ENCODE results near the gene UBE4A. TPM values are rescaled to one million over a fixed set of nuclear protein-coding genes. Genes with fewer than 3 reads are reported as not detected.

UBE4A gene
- total RNA-seq (2014; rRNA removed; shearing (Covaris generic); ENCODE audit: low replicate concordance) = 13.3 and 16.0 TPM in 2 replicates

GRCh38 chr11:118359295-118359958, at the start of gene UBE4A:
Gene UBE4A, plus strand, starts transcription at chr11:118359600. Its CDS starts 5,481 bp downstream, at chr11:118365081.
- in situ Hi-C loops (cut with HindIII; ENCODE audit: low pct_unique_long_range_greater_than_20kb, low sequenced_read_pairs) = no loop called here
- DNase-seq (ENCODE audit: low read depth) = peak; percentile 77

- DNase-seq (ENCODE audit: low read depth) = no peak
- in situ Hi-C loops (cut with HindIII; ENCODE audit: low pct_unique_long_range_greater_than_20kb, low sequenced_read_pairs) = no loop called here
These were observed 49.1 kb upstream of the UBE4A start for GRCh38 chr11:118310271-118310670.

DNA sequence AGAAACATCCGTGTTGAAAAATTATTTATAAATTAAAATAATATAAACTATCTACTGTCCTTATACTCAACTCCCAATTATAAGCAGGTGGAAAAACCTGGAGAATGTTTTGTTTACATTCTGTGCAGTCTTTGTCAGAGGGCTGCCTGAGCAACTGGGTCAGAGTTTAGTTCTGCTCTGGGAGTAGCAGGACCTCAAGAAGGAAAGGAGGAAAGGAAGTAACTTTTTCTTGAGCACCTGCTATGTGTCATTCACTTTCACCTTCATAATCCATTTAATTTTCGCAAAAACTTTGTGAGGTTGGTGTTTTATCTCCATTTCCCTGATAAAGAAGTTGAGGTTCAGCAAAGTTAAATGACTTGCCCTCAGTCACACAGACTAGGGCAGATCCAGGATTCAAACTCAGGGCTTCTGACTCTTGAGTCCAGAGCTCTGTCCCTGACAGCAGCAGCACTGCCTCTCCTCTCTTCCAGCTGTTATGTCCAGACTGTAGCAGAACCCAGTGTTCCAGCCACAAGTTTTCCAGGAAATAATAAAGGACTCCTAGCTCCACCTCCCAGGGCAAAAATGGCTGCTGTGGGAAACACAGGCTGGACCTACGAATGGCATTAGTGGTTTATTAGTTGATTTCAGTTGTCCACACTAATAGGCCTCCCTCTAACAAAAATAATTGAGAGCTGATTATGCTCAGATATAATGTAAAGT, 48.5 kb upstream of the UBE4A start:
- in situ Hi-C loops (cut with HindIII; ENCODE audit: low pct_unique_long_range_greater_than_20kb, low sequenced_read_pairs) = no loop called here

GRCh38 chr11:118311518-118311917, 47.9 kb upstream of the UBE4A start:
- in situ Hi-C loops (cut with HindIII; ENCODE audit: low pct_unique_long_range_greater_than_20kb, low sequenced_read_pairs) = no loop called here
- no peak for DNase-seq (ENCODE audit: low read depth)

More for the DNA sequence above, 48.5 kb upstream of the UBE4A start:
- no peak for DNase-seq (ENCODE audit: low read depth)

DNA sequence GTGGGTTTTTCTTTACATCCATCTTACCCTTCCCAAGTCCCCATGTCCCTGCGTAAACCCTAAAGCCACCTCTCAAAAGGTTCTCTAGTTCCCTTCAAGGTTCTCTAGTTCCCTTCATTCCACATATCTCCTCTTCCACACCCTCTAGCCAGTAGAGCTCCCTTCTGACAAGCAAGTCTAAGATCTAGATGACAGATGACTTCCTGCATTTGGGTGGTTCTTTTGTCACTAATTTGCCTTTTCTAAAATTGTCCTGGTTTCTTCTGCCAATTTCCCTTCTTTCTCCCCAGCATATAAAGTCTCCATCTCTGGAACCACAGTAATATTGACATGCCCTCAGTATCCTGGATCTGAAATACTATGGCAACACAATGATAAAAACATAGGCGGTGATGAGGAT, 47.1 kb upstream of the UBE4A start:
- no peak for DNase-seq (ENCODE audit: low read depth)
- in situ Hi-C loops (cut with HindIII; ENCODE audit: low pct_unique_long_range_greater_than_20kb, low sequenced_read_pairs) = no loop called here

- DNase-seq (ENCODE audit: low read depth) = no peak
- in situ Hi-C loops (cut with HindIII; ENCODE audit: low pct_unique_long_range_greater_than_20kb, low sequenced_read_pairs) = no loop called here
These were observed 46.2 kb upstream of the UBE4A start for GRCh38 chr11:118313242-118313641.

- DNase-seq (ENCODE audit: low read depth) = no peak
- in situ Hi-C loops (cut with HindIII; ENCODE audit: low pct_unique_long_range_greater_than_20kb, low sequenced_read_pairs) = no loop called here
These were observed 44.4 kb upstream of the UBE4A start for GRCh38 chr11:118314988-118315411.

GRCh38 chr11:118318124-118318523, 41.3 kb upstream of the UBE4A start:
- DNase-seq (ENCODE audit: low read depth) = no peak
- in situ Hi-C loops (cut with HindIII; ENCODE audit: low pct_unique_long_range_greater_than_20kb, low sequenced_read_pairs) = no loop called here

GRCh38 chr11:118318581-118319336, 40.6 kb upstream of the UBE4A start:
- DNase-seq (ENCODE audit: low read depth) = no peak
- in situ Hi-C loops (cut with HindIII; ENCODE audit: low pct_unique_long_range_greater_than_20kb, low sequenced_read_pairs) = no loop called here

DNA sequence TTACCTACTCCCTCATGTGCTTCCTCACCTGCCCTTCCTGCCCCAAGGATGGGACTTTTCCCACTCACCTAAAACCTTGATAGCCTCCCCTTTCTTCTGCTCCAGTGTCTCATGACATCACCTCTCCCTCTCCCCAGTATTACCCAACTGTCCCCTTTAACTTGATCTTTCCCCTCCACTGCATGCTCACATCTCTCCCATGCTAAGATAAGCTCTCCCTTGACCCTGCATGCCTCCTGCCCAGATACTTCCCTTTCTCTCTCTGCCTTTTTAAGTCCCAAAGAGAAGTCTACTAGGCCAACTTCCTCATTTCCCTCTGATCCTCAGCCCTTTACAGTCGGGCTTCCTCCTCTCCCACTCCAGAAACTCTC, 40.1 kb upstream of the UBE4A start:
- DNase-seq (ENCODE audit: low read depth) = no peak
- in situ Hi-C loops (cut with HindIII; ENCODE audit: low pct_unique_long_range_greater_than_20kb, low sequenced_read_pairs) = no loop called here

- in situ Hi-C loops (cut with HindIII; ENCODE audit: low pct_unique_long_range_greater_than_20kb, low sequenced_read_pairs) = no loop called here
- DNase-seq (ENCODE audit: low read depth) = no peak
These were observed 38.9 kb upstream of the UBE4A start for GRCh38 chr11:118320515-118320914.

GRCh38 chr11:118321386-118322082, 37.9 kb upstream of the UBE4A start:
- no peak for DNase-seq (ENCODE audit: low read depth)
- in situ Hi-C loops (cut with HindIII; ENCODE audit: low pct_unique_long_range_greater_than_20kb, low sequenced_read_pairs) = no loop called here

- in situ Hi-C loops (cut with HindIII; ENCODE audit: low pct_unique_long_range_greater_than_20kb, low sequenced_read_pairs) = no loop called here
- DNase-seq (ENCODE audit: low read depth) = no peak
These were observed 36.7 kb upstream of the UBE4A start for GRCh38 chr11:118322721-118323120.

GRCh38 chr11:118325283-118325682, 34.1 kb upstream of the UBE4A start:
- in situ Hi-C loops (cut with HindIII; ENCODE audit: low pct_unique_long_range_greater_than_20kb, low sequenced_read_pairs) = no loop called here
- no peak for DNase-seq (ENCODE audit: low read depth)

GRCh38 chr11:118328745-118329144, 30.7 kb upstream of the UBE4A start:
- no peak for DNase-seq (ENCODE audit: low read depth)
- in situ Hi-C loops (cut with HindIII; ENCODE audit: low pct_unique_long_range_greater_than_20kb, low sequenced_read_pairs) = no loop called here

DNA sequence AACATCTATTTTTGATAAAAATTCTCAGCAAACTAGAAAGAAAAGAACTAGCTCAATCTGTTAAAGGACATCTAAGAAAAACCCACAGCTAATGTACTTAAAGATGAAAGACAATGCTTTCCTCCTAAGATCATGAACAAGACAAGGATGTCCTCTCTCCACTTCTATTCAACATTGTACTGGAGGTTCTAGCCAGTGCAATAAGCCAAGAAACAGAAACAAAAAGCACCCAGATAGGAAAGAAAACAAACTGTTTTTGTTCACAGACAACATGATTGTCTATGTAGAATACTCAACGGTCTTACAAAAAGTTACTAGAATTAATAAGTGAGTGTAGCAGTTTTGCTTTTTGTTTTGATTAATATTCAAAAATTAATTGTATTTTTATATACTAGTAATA, 24.7 kb upstream of the UBE4A start:
- in situ Hi-C loops (cut with HindIII; ENCODE audit: low pct_unique_long_range_greater_than_20kb, low sequenced_read_pairs) = no loop called here
- no peak for DNase-seq (ENCODE audit: low read depth)

DNA sequence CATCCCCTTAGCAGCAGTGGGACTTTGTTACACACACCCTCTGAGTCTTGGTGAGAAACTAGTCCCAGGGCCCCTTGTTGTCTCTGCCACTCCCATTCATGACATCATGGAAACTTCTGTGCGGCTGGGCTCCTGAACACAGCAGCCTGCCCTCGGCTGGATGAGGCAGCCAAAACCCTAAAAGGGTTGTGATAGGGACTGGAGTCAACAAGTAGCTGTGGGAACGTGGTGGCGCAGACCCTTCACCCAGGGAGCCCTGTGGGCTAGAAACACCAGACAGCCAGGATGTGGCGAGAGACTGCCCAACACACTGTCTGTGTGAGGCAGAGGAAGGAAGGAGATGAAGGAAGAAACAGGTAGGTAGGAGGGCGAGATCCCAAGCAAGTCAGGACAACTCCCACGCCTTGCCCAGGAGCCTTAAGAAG, 20.8 kb upstream of the UBE4A start:
- in situ Hi-C loops (cut with HindIII; ENCODE audit: low pct_unique_long_range_greater_than_20kb, low sequenced_read_pairs) = no loop called here
- DNase-seq (ENCODE audit: low read depth) = no peak

DNA sequence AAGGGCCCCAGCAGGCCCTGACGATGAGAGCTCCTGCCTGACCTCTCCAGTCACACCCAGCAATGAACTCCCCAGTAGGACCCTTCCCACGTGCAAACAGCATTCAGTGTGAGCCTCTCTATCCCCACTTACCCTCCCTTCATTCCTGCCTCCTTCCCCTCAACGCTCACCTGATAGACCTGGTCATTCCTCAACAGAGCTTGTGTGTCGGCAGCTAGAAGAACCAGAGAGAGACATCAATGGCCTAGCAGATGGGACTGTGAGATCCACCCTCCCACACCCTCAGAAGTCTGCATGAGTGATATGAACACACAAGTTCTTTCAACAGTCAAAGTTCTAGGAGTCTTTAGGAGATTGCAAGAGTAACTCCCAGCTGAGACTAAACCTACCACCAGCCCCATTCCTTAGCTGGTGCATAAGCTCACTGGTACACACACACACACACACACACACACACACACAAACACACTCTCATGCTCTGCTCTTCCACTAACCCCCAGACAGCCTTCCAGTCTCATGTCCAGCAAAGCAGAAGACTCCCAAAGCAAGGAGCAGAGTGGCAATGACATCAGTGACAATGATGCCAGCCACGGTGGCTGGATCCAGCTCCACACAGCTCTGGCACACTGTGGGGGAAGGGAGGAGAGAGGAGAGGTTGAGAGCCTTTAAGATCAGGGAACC, 20.0 kb upstream of the UBE4A start:
- in situ Hi-C loops (cut with HindIII; ENCODE audit: low pct_unique_long_range_greater_than_20kb, low sequenced_read_pairs) = no loop called here
- DNase-seq (ENCODE audit: low read depth) = no peak

Measured in Caki2 (cell line).